ENCODE measurements around the gene CCN5.

The CCN5 gene

DNA sequence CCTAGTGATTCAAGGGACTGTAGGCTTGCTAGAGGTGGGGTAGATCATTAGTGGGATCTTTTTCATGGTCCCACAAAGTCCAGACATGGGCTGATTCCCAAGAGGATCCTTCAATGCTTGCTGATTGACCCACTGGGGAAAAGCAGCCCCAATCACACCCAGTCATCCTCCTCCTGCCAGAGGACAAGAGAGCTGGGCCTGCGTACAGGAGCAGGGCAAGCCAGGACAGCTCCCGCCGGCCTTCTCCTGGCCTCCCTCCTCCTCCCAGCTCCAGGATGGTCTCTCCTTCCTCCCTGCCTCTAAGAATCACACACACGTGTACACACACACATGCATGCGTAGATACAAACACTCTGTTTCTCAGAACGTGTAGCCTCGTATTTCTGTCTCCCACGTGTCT is 57.5 kb downstream of the CCN5 start:
- H3K27ac ChIP-seq: no peak overlapping the region
- H3K4me3 ChIP-seq: no peak overlapping the region

DNA sequence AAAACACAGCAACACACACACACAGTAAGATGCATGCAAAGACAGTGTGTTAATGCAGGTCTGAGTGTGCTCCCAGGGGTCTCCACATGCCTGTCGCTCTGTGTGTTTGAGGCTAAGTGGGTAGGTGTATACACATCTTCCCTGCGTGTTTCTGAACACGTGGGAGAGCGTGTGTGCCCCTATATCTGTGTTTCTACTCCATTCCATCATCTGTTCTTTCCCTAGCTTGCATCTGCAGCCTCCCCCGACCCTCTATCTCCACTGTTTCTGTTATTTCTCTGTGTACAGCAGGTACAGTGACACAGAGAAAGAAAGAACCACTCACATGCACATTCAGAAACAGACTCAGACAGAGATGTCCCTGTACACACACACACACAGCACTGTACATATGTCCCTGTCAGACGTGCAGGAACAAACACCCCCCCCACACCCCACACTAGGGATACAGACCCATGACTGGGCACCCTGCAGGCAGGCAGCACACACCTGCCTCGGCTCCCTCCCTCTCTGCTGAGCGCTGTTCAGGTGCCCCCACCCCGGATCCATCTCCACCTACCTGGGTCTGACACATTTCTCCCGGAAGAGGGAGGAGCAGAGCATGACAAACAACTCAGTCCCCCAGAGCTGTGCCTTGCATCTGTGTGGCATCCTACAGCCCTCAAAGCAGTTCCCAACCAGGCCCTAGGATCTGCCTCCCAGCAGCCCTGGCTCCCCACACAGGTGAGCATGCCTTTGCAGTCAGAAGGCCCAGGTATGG is 58.1 kb downstream of the CCN5 start:
- no peak overlapping the region for H3K27ac ChIP-seq
- no peak overlapping the region for H3K4me3 ChIP-seq

DNA sequence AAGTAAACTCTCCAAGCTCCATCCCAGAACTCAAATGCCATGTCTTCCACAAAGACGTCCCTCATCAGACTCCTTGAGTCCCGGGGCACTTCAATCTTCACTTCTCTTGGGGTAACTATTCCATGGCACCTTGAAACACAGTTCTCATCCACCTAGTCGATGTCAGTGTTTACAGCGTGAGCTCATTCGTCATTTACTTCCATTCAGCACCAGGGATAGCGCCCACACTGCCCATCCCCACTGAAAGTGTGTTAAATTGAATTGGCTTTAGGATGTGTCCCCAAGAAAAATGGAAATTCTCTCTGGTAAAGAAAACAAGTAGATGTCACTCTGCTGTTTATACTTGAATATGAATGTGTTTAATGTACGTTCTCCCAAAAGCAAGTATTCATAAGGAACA is 61.8 kb downstream of the CCN5 start:
- Histone ChIP-seq H3K27ac (no peak overlapping the region), H3K4me3 (no peak overlapping the region)
